GM19438 (cell line): Measurements from ENCODE around the gene ACER3.
"Not testable (repeated sequence)": the region's sequence is repeated elsewhere in the genome, so short reads cannot be mapped to it uniquely, and the experiment has no call there.

ENCODE experiments used
- ATAC-seq: cut with Tn5 transposase; IDR thresholded peaks from one replicate; pipeline ENCODE4 v1.9.1; 2021; ENCODE audit warnings: low read depth; ENCODE audit not compliant: unreplicated experiment

ACER3 gene

GRCh38 chr11:76978818-76979217 lies 118.1 kb downstream of the ACER3 start:
- no peak for ATAC-seq

- ATAC-seq = no peak
Measured at GRCh38 chr11:76980196-76980595, 119.5 kb downstream of the ACER3 start.

GRCh38 chr11:76984743-76985142 lies 124.0 kb downstream of the ACER3 start:
- no peak for ATAC-seq

- ATAC-seq = no peak
Measured at GRCh38 chr11:76987203-76987602, 126.5 kb downstream of the ACER3 start.

GRCh38 chr11:76990628-76991027 lies 129.9 kb downstream of the ACER3 start:
- no peak for ATAC-seq

GRCh38 chr11:76995081-76995576 lies 134.4 kb downstream of the ACER3 start:
- no peak for ATAC-seq

GRCh38 chr11:76997512-76997911 lies 136.8 kb downstream of the ACER3 start:
- no peak for ATAC-seq

- no peak for ATAC-seq
Measured at GRCh38 chr11:76999597-76999996, 138.9 kb downstream of the ACER3 start.

- no peak for ATAC-seq
Measured at GRCh38 chr11:77001613-77002012, 140.9 kb downstream of the ACER3 start.

- no peak for ATAC-seq
Measured at GRCh38 chr11:77002776-77003175, 142.1 kb downstream of the ACER3 start.

- ATAC-seq = no peak
Measured at GRCh38 chr11:77003963-77004362, 143.2 kb downstream of the ACER3 start.

- ATAC-seq = no peak
Measured at GRCh38 chr11:77009533-77010160, 148.9 kb downstream of the ACER3 start.

GRCh38 chr11:77014669-77015068 lies 154.0 kb downstream of the ACER3 start:
- no peak for ATAC-seq

GRCh38 chr11:77018396-77018924 lies 157.7 kb downstream of the ACER3 start:
- ATAC-seq = not testable (repeated sequence)

- ATAC-seq = no peak
Measured at GRCh38 chr11:77019976-77020595, 159.4 kb downstream of the ACER3 start.

- ATAC-seq = no peak
Measured at GRCh38 chr11:77020734-77021133, 160.0 kb downstream of the ACER3 start.

- ATAC-seq = no peak
Measured at GRCh38 chr11:77024745-77025144, 164.0 kb downstream of the ACER3 start.

- ATAC-seq = no peak
Measured at GRCh38 chr11:77026221-77026620, 165.5 kb downstream of the ACER3 start.

GRCh38 chr11:77026743-77027142 lies 166.0 kb downstream of the ACER3 start:
- ATAC-seq = no peak

GRCh38 chr11:77027275-77027674 lies 166.6 kb downstream of the ACER3 start:
- no peak for ATAC-seq

- ATAC-seq = no peak
Measured at GRCh38 chr11:77029829-77030228, 169.1 kb downstream of the ACER3 start.

- ATAC-seq = no peak
Measured at GRCh38 chr11:77030834-77031414, 170.2 kb downstream of the ACER3 start.
